ENCODE measurements around the gene KIF2B.

- TF ChIP-seq CTCF (IDR thresholded peaks at IDR 0.05) = no peak
- TF ChIP-seq ZFX (IDR thresholded peaks at IDR 0.05; ENCODE audit: borderline replicate concordance) = no peak
These were observed 31.2 kb upstream of the KIF2B start for GRCh38 chr17:53791551-53791950.

Data from 22Rv1 (cell line).